HG02798 (cell line): ENCODE measurements around the gene SFXN4.
"Not testable (repeated sequence)": the region's sequence is repeated elsewhere in the genome, so short reads cannot be mapped to it uniquely, and the experiment has no call there.

ENCODE experiments used
- ATAC-seq: cut with Tn5 transposase; IDR thresholded peaks from one replicate; pipeline ENCODE4 v1.9.1; 2021; ENCODE audit warnings: mild to moderate bottlenecking; ENCODE audit not compliant: unreplicated experiment, poor library complexity

SFXN4 gene

DNA sequence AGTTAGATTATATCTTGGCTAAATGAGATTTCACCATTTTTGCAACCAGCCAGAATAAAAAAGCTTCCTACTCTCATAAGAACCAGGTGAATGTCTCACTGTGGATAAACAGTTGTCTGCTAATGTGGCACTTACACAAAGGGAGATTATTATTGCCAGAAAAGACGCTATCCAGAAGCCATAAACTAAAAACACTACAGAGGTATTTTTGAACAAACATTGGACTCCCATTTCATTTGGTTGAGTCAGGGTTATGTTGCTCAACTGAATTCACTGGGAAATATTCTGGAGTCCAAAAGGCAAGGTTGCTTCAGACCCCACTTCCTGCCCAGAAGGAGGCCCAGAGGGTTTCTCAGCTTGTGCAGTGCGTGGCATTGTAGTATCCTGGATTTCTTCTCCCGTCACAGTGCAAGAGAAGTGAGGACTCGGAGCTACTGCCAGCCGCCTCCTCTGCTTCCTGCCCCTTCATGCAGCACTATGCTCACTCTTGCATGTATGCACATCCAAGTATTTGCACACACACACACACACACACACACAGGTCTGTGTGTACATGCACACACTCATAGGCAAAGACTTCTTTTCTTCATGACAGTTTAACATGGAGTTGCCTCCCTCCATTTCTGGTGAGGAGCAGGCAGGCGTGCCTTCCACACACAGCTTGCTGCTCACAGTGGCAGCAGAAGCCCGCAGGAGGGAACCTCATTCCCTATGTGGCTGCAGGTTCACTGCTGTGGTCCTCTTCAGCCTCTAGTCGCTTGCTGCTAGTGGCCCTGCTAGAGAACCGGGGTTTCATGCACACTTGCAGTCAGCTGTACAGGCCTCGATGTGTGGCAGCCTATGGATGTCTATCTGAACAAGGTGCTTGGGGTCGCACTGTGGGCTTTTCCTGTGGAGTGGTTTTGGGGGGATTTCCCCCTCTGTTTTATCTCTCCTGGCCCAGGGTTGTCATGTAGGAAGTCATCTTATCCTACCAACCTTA lies 51.5 kb downstream of the SFXN4 start:
- ATAC-seq: no peak

DNA sequence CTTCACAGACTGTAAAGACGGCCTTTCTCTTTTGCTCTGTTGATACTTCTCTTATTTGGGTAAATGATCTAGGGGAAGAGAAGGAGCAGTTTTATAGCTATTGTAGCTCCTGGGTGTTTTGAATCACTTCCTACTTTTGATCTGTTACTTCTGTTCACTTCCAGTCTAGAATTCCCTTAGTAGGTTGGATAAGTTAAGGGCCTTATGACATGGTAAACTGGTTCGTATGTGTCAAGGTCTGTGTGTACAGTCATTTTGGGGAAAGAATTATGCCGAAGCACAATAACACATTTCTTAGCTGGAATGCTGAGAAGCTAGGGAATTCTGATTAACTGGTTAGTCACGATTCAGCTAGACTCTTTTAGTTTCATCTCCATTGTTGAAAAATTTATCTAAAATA lies 53.5 kb downstream of the SFXN4 start:
- ATAC-seq: no peak

DNA sequence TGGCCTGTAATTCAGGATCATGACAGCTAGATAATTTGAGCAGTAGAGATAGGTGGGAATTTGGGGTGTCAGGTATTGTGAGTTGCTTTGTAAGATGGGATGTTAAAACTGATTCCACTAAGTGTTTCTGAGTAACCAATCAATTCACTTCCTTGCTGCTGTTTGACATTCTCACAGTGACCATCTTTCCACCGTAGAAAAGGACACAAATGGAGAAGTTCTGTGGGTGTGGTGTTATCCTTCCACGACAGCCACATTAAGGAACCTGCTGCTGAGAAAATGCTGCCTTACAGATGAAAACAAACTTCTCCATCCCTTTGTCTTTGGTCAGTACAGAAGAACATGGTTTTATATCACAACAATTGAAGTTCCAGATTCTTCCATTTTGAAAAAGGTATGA lies 57.7 kb downstream of the SFXN4 start:
- not testable (repeated sequence) for ATAC-seq

DNA sequence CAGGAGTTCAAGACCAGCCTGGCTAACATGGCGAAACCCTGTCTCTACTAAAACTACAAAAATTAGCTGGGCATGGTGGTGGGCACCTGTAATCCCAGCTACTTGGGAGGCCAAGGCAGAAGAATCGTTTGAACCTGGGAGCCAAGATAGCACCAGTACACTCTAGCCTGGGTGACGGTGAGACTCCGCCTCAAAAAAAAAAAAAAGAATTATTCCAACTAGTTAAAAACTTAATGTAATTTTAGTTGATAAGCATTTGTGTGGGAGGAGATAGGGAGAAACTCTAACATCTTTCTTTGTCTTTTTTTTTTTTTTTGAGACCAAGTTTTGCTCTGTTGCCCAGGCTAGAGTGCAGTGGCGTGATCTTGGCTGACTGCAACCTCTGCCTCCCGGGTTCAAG lies 58.4 kb downstream of the SFXN4 start:
- ATAC-seq: not testable (repeated sequence)

DNA sequence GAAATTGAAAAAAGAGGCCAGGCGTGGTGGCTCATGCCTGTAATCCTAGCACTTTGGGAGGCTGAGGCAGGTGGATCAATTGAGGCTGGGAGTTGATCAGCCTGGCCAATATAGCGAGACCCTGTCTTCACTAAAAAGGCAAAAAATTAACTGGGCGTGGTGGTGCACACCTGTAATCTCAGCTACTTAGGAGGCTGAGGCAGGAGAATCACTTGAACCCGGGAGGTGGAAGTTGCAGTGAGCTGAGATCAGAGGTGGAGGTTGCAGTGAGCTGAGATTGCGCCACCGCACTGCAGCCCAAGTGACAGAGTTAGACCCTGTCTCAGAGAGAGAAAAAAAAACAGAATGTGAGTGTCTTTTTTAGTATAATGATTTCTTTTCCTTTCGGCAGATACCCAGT lies 59.6 kb downstream of the SFXN4 start:
- ATAC-seq: not testable (repeated sequence)

DNA sequence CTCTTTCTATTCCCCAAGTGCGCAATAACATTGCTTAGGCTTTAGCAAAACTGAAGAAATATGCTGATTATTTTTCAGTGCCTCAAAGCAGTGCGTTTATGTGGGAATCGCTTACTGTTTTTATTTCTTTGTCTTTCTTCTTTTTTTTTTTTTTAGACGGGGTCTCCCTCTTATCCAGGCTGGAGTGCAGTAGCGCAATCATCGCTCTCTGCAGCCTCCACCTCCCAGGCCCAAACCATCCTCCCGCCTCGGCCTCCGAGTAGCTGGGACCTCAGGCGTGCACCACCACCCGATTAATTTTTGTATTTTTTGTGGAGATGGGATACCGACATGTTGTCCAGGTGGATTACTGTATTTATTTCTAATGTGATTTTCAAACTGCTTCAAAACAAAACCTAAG lies 60.4 kb downstream of the SFXN4 start:
- ATAC-seq: no peak

DNA sequence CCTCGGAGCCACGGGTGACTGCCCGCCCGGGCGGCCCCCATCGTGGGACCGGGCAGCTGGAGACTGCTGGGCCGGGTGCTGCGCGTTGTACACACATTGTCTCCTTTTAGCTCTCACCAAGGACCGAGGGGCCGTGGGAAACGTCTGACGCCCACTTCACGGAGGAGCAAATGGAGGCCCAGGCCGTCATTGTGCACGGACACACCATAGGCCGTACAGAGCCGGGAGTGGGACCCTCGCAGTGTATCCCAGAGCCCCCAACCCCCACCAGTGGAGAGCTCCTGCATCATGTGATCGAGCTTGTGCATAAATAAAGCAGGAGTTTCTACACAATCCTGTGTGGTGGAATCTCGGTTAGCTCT lies 60.9 kb downstream of the SFXN4 start:
- no peak for ATAC-seq

DNA sequence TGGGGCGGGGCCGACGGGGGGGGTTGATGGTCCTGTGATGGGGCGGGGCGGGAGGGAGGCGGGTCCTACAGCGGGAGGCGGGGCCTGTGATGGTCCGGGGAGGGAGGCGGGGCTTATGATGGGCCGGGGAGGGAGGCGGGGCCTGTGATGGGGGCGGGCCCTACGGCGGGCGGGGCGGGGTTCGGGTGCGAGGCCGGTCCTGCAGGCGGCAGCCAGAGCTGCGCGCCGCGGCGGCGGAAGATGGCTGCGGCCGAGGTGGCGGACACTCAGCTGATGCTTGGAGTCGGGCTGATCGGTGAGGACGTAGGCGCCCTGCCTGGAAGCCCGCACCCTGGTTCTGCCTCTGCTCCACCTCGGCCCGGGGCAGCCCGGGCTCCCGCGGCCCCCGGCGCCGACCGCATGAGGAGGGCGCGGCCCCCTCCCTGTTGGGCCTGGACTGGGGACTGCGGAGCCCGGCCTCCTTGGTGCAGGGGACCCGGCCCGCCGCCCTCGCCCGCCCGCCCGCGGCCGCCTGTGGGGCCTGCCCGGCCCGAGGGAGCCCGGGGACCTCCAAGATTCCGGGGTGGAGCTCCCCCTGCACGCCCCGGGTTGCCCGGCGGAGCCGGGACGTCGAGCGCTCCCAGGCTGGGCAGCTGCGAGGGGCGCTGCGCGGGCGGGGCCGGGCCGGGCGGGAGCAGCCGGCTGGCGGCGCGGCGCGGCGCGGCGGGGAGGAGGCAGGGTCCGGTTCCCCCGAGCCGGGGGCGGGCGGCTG lies 61.4 kb downstream of the SFXN4 start, which contains the start of gene DENND10:
Gene DENND10, plus strand, starts transcription at position 211 of the 751 bp plus-strand sequence. Its CDS starts 30 bp downstream, at position 241.
- peak; percentile 87 for ATAC-seq

DNA sequence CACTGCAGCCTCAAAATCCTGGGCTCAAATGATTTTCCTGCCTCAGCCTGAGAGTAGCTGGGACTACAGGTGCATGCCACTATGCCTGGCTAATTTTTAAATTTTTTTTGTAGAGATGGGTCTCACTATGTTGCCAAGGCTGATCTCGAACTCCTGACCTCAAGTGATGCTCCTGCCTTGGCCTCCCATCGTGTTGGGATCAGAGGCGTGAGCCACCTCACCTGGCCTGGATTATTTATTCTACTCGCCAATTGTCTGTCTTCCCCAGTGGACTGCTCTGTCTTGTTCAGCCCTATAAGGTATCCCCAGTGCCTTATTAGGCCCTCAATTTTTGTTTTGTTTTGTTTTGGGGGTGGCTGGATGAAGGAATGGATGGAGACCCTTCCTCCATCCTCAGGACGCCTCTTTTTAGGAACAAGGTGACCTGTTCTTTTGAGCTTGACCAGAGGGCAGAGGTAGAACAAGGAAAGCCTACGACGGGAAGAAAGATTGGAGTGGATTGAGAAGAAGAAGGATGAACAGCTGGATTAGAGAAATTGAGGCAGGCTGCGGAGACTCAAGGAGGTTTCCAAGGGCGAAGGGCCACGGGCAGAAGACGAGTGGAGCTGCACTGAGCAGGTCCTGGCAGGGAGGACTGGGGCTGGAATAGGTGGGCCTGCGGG lies 62.1 kb downstream of the SFXN4 start:
- no peak for ATAC-seq

DNA sequence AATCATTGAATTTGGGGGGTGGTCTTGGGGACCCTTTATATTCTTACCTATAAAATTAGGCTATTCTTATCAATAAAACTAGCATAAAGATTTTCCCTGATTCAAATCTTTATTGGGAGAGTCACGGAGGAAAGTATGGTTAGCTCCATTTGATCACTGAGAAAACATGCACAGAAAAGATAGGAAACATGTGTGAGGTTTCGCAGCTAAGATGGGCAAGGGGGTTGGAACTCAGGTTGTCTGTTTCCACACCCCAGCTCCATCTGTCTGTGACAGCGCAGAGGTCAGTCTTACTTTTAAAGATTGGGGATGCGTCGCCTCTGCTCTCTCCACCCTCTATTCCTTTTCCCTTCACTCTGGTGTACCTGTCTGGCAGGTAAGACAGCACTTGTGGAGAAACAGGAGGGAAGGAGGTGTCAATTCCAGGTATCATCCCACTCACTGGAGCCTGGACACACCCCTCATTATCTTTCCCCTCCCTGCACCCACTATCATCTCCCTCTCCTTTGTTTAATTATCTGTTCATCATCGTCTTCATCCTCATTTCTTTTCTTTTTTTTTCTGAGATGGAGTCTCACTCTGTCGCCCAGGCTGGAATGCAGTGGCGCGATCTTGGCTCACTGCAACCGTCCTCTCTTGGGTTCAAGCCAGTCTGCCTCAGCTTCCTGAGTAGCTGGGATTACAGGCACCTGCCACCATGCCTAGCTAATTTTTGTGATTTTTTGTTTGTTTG lies 64.0 kb downstream of the SFXN4 start:
- ATAC-seq: no peak

DNA sequence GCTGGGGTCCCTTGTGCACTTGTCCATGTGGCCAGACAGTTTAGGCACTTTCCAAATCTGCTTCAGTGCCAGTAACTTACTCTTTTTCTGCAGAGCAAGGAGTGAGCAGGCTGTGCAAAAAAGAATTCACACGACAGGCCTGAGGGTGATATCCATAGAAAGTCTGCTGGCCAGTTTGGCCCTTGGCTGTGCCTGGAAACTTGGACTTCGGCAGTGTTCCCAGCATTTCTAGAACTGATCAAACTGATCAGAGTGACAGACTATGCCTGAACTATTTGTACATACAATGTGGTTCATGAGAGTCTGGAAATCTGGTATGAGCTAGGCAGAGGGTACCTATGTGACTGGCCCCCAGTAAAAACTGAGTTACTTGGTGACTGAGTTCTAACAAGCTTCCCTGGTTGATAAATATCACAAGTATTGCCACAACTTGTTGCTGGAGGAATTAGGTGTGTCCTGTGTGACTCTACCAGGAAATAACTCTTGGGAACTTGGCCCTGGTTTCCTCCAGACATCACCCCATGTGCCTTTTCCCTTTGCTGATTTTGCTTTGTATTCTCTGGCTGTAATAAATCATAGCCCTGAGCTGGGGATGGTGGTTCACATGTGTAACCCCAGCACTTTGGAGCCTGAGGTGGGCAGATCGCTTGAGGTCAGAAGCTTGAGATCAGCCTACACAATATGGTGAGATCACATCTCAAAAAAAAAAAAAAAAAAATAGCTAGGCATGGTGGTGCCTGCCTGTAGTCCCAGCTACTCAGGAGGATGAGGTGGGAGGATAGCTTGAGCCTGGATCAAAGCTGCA lies 64.9 kb downstream of the SFXN4 start:
- no peak for ATAC-seq

DNA sequence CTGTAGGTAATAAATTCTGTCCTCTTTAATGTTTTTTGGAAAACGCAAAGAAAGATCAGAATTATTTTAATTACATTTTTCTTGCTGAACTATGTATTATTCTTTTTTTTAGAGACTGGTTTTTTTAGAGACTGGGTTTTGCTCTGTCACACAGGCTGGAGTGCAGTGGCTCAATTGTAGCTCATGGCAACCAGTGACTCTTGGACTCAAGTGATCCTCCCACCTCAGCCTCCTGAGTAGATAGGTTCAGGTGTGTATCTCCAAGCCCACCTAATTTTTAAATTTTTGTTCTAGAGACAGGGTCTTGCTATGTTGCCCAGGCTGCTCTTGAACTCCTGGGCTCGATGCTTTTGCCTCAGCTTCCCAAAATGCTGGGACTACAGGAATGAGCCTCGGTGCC lies 66.9 kb downstream of the SFXN4 start:
- no peak for ATAC-seq

DNA sequence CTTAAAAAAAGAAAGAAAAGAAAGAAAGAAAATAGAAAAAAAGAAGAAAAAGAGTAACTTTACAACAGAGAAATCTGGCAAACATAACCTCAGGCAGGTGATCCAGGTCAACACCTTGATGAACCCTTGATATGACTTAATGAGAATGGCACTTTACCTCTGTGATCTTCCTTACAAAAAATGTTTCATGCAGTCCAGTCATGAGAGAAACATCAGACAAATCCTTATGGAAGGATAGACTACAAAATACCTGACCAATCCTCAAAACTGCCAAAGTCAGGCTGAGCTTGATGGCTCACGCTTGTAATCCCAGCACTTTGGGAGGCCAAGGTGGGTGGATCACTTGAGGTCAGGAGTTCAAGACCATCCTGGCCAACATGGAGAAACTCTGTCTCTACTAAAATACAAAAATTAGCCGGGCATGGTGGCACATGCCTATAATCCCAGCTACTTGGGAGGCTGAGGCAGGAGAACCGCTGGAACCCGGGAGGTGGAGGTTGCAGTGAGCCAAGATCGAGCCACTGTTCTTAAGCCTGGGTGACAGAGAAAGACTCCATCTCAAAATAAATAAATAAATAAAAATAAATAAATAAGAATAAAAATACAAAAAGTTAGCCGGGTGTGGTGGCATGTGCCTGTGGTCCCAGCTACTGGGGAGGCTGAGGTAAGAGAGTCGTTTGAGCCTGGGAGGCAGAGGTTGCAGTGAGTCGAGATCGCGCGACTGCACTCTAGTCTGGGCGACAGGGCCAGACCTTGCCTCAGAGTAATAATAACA lies 68.7 kb downstream of the SFXN4 start:
- ATAC-seq: not testable (repeated sequence)

DNA sequence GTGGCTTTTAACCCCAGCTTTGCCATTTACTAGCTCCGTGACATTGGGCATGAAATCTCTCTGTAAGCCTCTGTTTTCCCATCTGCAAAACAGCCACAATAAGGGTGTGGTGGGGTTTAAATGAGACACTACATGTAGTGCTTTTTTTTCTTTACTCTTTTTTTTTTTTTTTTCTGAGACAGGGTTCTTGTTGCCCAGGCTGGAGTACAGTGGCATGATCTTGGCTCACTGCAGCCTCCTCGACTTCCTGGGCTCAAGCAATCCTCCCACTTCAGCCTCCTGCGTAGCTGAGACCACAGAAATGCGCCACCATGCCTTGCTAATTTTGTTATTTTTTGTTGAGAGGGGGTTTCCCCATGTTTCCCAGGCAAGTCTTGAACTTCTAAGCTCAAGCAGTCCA lies 69.9 kb downstream of the SFXN4 start:
- ATAC-seq: no peak

DNA sequence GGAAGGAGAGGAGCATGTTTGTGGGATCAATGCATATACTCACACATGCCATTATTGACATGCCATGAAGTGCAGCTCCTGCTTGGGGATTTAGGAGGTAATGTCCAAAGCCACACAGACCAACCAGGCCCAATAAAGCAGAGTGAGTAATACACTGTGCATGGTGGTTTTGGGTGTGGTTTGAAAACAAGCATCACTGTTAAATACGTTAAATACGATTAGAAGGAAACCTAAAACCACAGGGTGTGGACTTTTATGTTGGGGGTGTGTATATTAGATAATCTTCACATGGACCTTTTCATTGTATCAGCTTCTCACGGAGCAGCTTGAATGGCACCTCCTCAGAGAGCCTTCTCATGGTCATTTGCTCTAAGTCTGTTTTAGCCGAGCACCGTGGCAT lies 74.5 kb downstream of the SFXN4 start:
- peak; percentile 49 for ATAC-seq
